GM12892 (cell line): ENCODE data around the gene TRANK1.
"Not testable (repeated sequence)": the region's sequence is repeated elsewhere in the genome, so short reads cannot be mapped to it uniquely, and the experiment has no call there.

Experiments used
- DNase-seq: peaks from one replicate; pipeline ENCODE4 v3.0.0; 2011; ENCODE audit not compliant: insufficient read length
- FAIRE-seq: peaks from 2 replicates; lab custom pipeline; 2011; peaks lifted over from hg19 to GRCh38; lab: Jason Lieb, UNC
- POLR2A ChIP-seq: IDR thresholded peaks from 2 replicates; pipeline ENCODE4 v1.6.1; 2011; ENCODE audit warnings: low read depth, low read length, control low read depth
- POLR2AphosphoS5 ChIP-seq: IDR thresholded peaks from 2 replicates; pipeline ENCODE4 v1.6.1; 2011; ENCODE audit warnings: low read depth, low read length, control low read depth
- TAF1 ChIP-seq: IDR thresholded peaks from 2 replicates; pipeline ENCODE4 v1.6.1; 2011; ENCODE audit warnings: low read depth, mild to moderate bottlenecking, control low read depth, low read length, borderline replicate concordance

The TRANK1 gene

GRCh38 chr3:36894914-36895313 is 49.9 kb downstream of the TRANK1 start:
- FAIRE-seq (no peak), DNase-seq (no peak)
- no peak for TF ChIP-seq POLR2A
- no peak for TF ChIP-seq TAF1

GRCh38 chr3:36893826-36894225 is 51.0 kb downstream of the TRANK1 start:
- TF ChIP-seq TAF1 = no peak
- TF ChIP-seq POLR2A = no peak
- no peak for TF ChIP-seq POLR2AphosphoS5
- DNase-seq (no peak), FAIRE-seq (no peak)

DNA sequence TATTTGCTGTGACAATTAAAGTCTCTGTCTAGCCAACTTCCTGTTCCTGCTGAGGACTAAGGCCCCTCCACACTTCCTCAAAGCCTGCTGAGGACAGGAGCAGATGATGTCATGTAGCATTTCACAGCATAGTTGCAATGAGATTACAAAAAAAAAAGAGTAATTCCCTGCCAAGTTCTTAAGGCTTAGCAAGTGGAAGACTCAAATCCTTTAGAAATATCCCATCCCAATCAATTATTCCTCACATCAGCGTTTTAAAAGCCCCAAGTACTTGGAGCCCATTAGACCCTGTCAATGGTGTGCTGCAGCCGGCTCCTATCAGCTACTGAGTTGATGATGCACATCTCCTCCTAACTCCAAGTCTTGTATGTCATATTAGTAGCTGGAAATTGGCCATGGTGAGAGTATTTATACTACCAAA is 51.7 kb downstream of the TRANK1 start:
- FAIRE-seq = peak; percentile 51
- DNase-seq = no peak
- TF ChIP-seq POLR2A (no peak), TAF1 (no peak), POLR2AphosphoS5 (no peak)

DNA sequence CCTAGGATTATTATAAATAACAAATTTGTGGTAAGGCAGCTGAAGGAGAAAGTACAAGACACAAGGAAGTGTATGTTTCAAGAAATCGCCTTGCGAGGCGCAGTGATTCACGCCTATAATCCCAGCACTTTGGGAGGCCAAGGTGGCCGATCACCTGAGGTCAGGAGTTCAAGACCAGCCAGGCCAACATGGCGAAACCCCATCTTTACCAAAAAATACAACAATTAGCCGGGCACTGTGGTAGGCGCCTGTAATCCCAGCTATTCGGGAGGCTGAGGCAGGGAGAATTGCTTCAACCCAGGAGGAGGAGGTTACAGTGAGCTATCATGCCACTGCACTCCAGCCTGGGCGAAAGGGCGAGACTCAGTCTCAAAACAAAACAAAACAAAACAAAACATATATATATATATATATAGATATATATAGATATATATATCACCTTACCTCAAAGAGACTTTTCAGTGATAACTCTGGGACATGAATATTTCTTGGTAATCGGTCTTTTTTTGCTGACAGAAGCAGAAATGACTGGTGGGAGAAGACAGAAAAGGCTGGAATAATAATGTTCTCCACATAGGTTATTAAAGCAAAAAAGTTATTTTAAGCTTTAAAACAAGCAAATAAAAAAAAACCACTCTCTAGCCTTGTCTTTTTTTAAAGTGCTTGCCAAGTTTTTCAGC is 52.3 kb downstream of the TRANK1 start:
- DNase-seq (no peak), FAIRE-seq (no peak)
- no peak for TF ChIP-seq POLR2AphosphoS5
- TF ChIP-seq TAF1 = no peak
- no peak for TF ChIP-seq POLR2A

DNA sequence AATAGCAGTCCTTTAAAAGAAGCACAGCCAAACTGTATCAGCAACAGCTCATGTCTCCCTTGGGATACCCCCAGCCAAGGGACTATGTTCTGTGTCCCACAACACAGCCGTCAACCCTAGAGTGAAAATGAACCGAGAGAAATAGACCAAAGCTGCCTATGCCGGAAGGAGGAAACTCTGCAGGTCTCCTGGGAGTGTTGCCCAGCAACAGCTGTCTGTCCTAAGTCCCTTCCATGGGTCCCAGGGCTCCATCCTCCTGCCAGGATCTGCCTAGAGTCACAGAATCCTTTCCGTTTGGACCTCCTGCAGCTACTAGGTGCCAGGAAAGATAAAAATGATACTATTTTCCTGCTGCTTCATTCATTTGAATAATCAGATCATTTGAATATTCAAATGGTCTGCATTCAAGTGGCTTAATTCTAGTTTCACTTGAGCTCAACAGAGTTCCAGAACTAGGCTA is 53.1 kb downstream of the TRANK1 start:
- TF ChIP-seq POLR2A (no peak), POLR2AphosphoS5 (no peak), TAF1 (no peak)
- FAIRE-seq (peak; percentile 94), DNase-seq (no peak)

GRCh38 chr3:36891097-36891496 is 53.8 kb downstream of the TRANK1 start:
- FAIRE-seq, DNase-seq: not testable (repeated sequence)

GRCh38 chr3:36890261-36890660 is 54.6 kb downstream of the TRANK1 start:
- FAIRE-seq (peak; percentile 5), DNase-seq (no peak)
- TF ChIP-seq POLR2A (no peak), POLR2AphosphoS5 (no peak), TAF1 (no peak)

GRCh38 chr3:36881735-36882134 is 63.1 kb downstream of the TRANK1 start:
- FAIRE-seq (no peak), DNase-seq (no peak)
- TF ChIP-seq TAF1 = no peak

GRCh38 chr3:36879842-36880241 is 65.0 kb downstream of the TRANK1 start:
- DNase-seq, FAIRE-seq: not testable (repeated sequence)

- FAIRE-seq (peak; percentile 40), DNase-seq (no peak)
- no peak for TF ChIP-seq TAF1
- TF ChIP-seq POLR2A = no peak
- TF ChIP-seq POLR2AphosphoS5 = no peak
These were observed 66.7 kb downstream of the TRANK1 start for GRCh38 chr3:36877930-36878685.

- FAIRE-seq (peak; percentile 96), DNase-seq (peak; percentile 40)
- TF ChIP-seq POLR2AphosphoS5 (no peak), TAF1 (no peak), POLR2A (no peak)
These were observed 68.5 kb downstream of the TRANK1 start for GRCh38 chr3:36876181-36876936.

- FAIRE-seq (no peak), DNase-seq (no peak)
- no peak for TF ChIP-seq TAF1
These were observed 69.5 kb downstream of the TRANK1 start for GRCh38 chr3:36875397-36875796.

- no peak for TF ChIP-seq POLR2A
- no peak for TF ChIP-seq POLR2AphosphoS5
- TF ChIP-seq TAF1 = no peak
- no peak for DNase-seq
- FAIRE-seq = no peak
These were observed 70.4 kb downstream of the TRANK1 start for GRCh38 chr3:36874424-36874823.
